Measurements from ENCODE around the gene CORIN.

The CORIN gene

GRCh38 chr4:47719576-47719975, 118.3 kb downstream of the CORIN start:
- no peak for TF ChIP-seq CTCF (IDR thresholded peaks at IDR 0.05; ENCODE audit: low read depth, low read length)
- H3K4me3 ChIP-seq (ENCODE audit: low read depth, low read length): no peak overlapping the region
- DNase-seq (ENCODE audit: low read depth, low spot score): no peak
- in situ Hi-C loops (cut with HindIII; ENCODE audit: low sequenced_read_pairs): no loop called here

- TF ChIP-seq CTCF (IDR thresholded peaks at IDR 0.05; ENCODE audit: low read depth, low read length): no peak
- DNase-seq (ENCODE audit: low read depth, low spot score): no peak
- in situ Hi-C loops (cut with HindIII; ENCODE audit: low sequenced_read_pairs): no loop called here
These were observed 119.2 kb downstream of the CORIN start for GRCh38 chr4:47718696-47719095.

DNA sequence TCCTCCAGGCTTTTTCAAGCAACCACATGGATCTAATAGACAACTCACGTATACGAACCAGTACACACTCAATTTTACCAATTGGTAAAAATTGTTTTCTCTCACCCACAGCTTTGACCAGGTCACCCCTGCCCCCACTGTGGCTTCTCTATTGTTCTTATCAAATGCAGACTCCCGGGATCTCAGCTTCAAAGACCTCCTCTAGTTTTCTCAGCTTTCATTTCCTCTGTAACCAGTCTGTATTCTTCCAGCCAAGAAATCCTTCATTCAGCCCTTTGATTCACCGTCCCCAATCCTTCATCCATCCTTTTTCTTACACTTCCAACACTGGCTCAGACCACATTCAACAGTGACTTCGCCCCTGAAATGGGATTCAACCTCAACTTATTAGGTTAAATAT, 120.7 kb downstream of the CORIN start:
- no peak for DNase-seq (ENCODE audit: low read depth, low spot score)
- TF ChIP-seq CTCF (IDR thresholded peaks at IDR 0.05; ENCODE audit: low read depth, low read length): no peak
- in situ Hi-C loops (cut with HindIII; ENCODE audit: low sequenced_read_pairs): no loop called here
- no peak overlapping the region for H3K4me3 ChIP-seq (ENCODE audit: low read depth, low read length)

More at GRCh38 chr4:47718696-47719095, 119.2 kb downstream of the CORIN start:
- no peak overlapping the region for H3K4me3 ChIP-seq (ENCODE audit: low read depth, low read length)

GRCh38 chr4:47715716-47716416, 122.0 kb downstream of the CORIN start:
- H3K4me3 ChIP-seq (ENCODE audit: low read depth, low read length): no peak overlapping the region
- DNase-seq (ENCODE audit: low read depth, low spot score): no peak
- TF ChIP-seq CTCF (IDR thresholded peaks at IDR 0.05; ENCODE audit: low read depth, low read length): no peak
- in situ Hi-C loops (cut with HindIII; ENCODE audit: low sequenced_read_pairs): no loop called here

DNA sequence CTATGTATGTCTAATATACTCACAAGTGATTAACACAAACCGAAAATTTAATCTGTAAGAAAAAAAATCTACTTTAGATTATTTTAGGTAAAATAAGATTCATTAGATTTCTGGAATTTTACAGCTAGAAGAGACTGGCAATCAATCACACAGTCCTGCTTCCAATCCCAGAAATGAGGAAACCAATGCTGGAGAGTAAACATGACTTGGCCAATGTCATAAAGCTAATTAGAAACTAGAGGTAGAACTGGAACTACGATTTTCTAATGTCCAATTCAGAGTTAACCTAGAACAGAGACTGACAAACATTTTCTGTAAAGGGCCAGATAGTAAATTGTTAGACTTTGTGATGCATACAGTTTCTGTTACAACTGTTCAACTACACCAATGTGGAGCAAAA, 123.6 kb downstream of the CORIN start:
- in situ Hi-C loops (cut with HindIII; ENCODE audit: low sequenced_read_pairs): no loop called here
- no peak overlapping the region for H3K4me3 ChIP-seq (ENCODE audit: low read depth, low read length)
- no peak for DNase-seq (ENCODE audit: low read depth, low spot score)
- no peak for TF ChIP-seq CTCF (IDR thresholded peaks at IDR 0.05; ENCODE audit: low read depth, low read length)

- no peak overlapping the region for H3K4me3 ChIP-seq (ENCODE audit: low read depth, low read length)
- no peak for DNase-seq (ENCODE audit: low read depth, low spot score)
- no peak for TF ChIP-seq CTCF (IDR thresholded peaks at IDR 0.05; ENCODE audit: low read depth, low read length)
- in situ Hi-C loops (cut with HindIII; ENCODE audit: low sequenced_read_pairs): no loop called here
These were observed 124.6 kb downstream of the CORIN start for GRCh38 chr4:47713129-47713834.
